Medulla oblongata (tissue), 1 donor: Measurements from ENCODE around the gene ZGPAT.
"Not testable (repeated sequence)": the region's sequence is repeated elsewhere in the genome, so short reads cannot be mapped to it uniquely, and the experiment has no call there.

Experiments used
- DNase-seq: peaks from one replicate; pipeline ENCODE4 v3.0.0-alpha.2; 2015; ENCODE audit errors: extremely low spot score

Gene ZGPAT

DNA sequence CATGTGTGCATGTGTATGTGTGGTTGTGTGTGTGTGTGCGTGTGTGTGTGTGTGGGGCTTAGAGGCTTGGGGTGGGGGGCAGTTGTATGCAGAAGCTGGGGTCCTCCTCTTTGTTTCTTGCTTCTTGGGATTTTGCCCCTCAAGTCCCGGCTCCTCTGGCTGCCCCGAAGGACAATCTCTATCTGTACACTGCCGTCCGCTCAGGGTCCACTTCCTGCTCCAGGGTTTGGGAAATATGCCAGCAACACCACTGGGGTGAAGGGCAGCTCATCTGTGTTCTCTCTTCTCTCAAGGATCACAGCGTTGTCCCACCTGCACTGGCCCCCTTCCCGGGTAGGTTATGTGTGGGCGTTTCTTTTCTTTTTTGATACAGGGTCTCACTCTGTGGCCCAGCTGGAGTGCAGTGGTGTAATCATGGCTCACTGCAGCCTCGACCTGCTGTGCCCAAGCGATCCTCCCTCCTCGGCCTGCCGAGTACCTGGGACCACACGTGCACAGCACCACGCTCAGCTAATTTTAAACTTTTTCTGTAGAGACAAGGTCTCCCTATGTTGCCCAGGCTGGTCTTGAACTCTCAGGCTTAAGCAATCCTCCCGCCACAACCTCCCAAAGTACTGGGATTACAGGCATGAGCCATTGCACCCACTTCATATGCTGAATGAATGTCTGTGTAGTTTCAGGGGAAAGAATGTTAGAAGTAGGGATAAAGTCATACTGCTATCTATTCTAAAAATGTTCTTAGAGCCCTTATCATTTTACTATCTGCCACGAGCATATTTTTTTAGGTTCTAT is 57.4 kb downstream of the ZGPAT start:
- DNase-seq: no peak

DNA sequence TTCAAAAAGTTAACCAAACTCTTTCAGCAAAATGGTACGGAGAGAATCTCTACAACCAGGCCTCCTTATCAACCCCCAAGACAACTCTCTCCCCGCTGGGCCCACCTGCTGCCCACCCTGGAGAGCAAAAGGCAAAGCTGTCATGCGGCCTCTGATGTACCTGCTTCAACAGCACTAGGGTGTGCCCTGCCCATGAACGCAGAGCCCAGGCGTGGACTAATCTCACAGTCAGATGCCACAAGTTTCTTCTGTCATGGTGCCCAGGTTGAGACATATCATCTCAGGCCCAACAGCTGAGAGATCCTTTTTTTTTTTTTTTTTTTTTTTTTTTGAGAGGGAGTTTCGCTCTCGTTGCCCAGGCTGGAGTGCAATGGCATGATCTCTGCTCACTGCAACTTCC is 58.1 kb downstream of the ZGPAT start:
- DNase-seq: no peak

DNA sequence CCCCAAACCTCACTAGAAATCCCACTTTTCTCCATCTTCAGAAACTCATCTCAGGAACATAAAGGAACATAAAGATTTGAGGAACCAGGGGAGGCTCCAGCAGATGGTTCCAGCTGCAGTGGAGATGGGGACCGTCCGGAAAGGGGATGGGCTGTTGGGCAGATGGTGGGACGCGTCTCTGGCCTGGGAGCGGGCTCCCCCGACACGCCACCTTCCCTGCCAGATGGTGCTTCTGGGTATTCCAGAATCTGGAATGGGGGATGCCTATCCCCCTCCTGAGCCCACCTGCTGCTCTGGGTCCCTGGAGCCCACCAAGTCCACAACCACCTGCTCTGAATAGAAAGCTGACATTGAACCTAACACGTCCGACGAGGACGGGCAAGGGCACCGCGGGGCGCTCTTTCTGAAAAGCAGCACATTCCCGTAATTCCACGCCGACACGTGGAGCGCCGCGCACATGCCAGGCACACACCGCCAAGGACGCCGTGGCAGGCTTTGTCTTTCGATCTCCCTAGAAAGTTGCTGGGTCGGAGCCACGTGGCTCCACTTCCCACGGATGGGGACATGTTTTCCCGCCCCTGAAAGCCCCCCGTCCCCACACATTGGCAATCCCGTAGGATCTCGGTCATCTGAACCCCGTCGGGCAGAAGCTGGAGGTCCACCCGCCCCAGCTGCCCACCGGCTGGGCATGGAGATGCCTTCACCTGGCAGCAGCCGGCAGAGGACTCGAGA is 59.0 kb downstream of the ZGPAT start:
- no peak for DNase-seq

DNA sequence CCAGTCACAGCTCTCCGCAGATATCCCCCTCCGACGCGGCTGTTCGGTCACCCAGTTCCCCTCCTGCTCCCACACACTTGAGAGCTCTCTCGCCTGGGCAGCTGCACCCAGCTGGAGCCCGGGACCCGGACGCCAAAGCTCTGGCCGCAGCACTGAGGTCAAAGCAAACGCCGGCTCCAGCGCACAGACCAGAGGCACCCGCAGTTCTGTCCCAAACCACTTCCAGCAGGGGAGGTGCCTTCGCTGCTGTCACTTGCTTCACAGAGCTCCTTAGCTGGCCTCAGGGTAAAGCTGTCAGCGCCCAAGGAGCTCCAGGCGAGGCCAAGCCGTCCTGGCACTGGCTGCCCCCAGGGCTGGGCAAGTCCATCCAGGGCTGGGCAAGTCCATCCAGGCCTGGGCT is 59.6 kb downstream of the ZGPAT start:
- no peak for DNase-seq

DNA sequence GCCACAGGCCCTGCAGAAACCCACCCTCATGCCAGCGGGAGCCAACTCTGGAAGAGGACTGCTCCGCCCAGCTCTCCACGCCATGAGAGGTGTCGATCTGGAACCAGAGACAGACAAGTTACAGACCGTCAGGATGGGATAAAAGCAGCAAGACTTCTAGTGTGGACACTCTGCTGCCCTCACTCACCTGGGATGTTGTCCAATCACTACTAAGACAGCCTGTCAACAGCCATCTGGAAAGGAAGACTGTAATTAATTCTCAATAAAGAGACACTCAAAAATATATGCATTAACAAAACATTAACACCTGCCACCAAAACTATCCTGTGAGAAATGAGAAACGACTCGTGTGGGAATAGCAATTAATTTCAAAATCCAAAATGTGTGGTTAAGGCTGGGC is 60.0 kb downstream of the ZGPAT start:
- DNase-seq: no peak

DNA sequence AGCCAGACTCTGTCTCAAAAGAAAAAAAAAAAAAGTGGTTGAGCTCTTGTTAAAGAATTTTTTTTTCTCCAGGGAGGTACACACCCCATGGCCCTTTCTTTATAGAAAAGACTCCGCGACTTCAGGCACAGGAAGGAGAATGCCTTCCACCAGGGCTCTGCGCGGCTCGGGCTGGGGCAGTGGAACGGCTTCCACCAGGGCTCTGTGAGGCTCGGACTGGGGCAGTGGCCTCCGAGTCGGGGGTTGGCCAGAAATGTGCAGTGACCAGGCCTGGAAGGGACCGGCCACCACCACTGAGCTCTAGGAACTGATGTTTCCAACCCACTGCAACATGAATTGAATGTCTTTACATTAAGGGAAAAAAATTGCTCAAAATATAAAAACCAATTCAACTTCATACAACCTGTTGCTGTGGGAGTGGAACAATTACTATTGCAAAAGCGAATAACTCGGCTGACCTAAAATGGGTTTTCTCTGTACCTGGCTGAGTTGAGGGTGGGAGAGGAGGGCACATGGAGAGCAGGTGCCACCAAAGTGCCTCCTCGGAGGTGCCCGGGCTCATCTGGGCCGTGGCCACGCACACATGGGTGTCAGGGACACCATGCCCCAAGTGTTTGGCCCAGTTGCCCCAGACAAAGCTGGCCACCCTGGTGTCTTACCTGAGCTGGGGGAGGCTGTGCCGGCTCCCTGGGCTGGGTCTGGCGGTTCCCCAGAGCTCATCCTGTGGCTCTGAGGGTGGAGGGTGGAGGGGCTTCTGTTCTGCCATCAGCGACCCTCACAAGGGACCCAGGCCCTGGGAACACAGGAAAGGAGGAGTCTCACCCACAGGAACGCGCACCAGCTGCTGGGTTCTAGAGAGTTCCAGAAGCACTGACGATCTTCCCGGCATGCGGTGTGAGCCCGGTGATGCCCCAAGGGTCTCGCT is 61.0 kb downstream of the ZGPAT start:
- no peak for DNase-seq

DNA sequence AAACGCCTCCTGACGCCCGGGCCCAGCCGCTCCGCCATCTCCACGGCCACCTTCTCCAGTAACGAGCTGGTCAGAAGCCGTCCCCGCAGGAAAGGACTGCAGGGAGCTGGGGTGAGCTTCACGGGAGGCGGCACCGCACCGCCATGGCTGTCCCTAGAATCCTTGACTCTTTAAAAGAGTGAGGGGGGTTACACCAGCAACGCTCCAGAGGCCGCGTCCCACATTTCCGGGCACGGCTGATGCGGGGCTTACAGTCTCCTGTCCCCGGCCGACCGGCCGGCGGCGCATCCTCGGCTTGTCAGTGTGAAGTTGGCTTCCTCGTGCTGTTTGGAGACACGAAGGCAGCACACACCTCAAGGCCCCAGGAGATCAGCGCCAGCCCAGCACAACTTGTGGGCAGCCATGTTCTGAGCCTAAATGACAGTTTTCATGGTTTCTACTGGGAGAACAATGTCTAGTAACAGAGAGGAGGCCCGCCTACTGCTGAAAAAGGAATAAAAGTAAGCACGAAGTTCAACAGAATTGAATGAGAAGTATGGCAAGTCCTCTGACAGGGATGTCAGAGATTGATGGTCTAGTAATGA is 62.1 kb downstream of the ZGPAT start:
- no peak for DNase-seq

DNA sequence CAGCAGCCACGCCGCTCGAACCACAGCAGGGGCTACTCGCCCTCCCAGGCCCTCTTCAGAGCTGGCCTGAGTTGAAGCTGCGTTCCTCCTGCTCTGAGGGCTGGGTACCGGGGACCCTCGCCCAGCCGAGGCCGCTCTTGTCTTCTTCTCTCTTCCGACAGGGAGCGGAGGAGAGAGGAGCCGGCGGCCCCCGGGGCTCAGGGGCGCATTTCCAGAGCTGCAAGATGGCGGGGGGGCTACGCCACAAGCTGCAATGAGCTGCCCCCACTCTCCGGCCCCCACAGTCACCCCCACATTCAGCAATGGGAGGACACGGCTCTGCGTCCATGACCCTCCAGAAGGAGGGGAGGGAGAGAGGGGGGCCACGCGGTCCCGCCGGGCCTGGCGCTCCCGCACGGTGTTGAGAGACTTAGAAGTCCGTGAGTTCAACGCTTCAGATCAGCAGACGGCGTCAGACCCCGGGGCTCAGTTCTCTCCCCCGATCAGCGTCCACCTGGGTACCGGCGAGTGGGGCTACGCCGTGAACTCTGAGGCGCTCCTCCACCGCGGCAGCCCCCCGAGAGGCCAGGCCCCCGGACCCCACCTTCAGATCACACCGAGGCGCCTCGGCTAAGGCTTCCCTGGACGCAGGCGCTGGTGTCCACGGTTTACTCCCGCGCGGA is 63.3 kb downstream of the ZGPAT start:
- DNase-seq: no peak

DNA sequence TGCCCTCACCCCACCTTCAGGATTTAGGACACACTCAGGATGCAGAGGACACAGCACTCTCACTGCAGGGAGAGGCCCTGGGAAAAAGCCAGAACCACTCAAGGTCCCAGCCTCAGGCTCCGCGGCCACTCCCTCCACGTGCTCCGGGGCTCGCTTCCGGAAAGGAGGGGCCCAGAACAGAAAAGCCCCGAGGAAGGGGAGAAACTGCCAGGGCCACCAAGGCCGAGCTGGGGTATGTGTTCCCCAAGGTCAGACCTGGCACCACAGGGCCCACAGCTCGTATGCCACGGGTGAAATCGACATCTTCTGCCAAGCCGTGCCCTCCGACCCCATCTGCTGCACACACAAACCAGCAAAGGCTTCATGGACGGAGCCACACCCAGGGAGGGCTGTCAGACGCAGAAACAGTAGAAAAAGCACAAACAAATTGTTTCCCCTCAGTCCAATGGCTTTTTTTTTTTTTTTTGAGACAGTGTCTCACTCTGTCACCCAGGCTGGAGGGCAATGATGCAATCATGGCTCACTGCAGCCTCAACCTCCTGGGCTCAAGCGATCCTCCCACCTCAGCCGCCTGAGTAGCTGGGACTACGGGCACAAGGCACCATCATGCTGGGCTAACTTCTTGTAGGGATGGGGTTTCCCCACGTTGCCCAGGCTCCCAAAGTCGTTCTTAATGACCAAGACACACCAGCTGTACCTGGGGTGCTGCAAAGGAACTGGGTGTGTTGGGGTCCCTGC is 65.1 kb downstream of the ZGPAT start:
- no peak for DNase-seq

DNA sequence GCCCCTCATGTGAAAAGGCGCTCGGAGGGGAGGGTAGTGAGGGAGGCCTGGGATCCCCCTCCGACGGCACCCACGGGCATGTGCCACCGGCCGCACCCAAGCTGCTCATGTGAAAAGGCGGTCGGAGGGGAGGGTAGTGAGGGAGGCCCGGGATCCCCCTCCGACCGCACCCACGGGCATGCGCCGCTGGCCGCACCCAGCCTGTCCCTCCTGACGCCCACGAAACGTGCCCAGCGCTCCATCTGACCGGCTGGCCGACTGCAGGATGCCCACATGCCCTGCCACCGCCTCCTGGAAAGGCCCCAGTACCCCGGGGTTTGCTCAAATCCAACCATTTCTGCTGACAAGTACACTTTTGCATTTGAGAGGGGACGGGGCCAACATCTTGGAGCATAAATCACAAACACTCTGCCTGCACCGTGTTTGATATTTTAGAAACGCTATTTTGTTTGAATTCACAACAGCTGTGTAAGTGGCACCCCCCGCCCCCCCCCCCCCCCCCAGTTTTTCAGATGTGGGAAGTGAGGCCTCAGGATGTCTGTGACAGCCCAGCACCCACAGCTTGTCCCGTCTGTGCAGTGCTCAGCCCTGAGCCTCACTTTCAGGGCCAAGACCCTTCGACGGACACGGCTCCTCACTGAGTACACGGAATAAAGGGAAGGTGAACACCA is 65.9 kb downstream of the ZGPAT start:
- DNase-seq: no peak

DNA sequence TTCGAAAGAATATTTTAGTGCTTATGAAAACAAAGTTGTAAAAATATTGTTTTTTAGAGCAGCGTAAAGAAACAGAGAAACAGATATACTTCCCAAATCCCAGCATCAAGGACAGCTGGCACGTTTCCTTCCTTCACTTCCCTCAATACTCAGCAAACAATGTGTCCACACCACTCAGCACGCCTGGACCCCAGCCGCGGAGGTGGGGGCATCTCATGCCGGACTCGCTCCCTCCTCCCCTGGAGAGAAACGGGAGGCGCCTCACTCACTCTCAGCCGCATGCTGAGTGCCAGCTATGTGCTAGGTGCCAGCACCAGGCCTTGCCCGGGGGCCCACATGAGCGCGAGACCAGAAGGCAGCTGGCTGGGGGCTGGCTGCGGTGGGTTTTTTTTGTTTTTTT is 66.5 kb downstream of the ZGPAT start:
- peak; percentile 14 for DNase-seq

DNA sequence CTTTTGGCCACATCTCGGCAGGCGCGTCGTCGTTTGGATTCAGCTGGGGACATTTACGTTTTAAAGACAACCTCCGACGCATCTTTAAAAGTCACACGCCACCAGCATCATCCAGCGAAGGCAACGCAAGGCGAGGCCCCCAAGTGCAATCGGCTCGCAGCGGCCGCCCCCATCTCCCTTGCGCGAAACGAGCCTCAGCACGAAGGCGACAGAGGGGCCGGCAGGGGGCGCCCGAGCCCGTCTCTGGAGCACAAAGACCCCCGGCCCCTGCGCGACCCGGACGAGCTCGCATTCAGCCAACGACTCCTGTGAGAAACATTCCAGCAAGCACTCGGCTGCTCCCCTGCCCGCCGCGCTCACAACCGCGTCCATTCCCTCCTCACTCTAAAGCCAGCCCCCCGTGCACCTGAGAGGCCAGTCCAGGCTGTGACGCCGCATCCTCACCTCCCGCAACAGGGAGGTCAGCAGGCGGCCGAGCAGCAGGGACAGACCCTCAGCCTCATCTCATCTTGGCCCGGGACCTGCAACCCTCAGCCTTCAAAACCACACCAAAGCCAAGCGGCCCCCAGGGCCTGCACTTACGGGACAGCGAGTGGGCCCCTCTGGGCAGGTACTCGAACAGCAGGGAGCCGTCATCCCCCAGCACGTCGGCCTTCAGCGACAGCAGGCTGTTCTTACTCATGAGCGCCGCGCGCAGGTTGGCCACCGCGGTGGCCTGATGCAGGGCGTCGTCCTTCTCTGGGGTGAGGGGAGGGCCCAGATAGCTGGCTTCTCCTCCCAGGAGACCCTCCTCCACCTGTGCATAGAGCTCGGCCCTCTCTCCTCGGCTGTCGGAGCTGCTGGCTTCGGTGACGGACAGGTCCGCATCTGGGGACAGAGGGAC is 67.5 kb downstream of the ZGPAT start:
- peak; percentile 29 for DNase-seq

DNA sequence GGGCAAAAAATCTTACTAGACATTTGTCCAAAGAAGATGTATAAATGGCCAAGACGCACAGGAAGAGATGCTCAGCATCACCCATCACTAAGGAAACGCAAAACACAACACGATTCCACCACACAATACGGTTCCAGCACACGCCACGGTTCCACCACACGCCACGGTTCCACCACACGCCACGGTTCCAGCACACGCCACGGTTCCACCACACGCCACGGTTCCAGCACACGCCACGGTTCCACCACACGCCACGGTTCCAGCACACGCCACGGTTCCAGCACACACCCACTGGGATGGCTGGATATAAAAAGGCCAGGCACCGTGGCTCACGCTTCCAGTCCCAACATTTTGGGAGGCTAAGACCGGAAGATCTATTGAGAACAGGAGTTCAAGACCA is 69.0 kb downstream of the ZGPAT start:
- DNase-seq: not testable (repeated sequence)

DNA sequence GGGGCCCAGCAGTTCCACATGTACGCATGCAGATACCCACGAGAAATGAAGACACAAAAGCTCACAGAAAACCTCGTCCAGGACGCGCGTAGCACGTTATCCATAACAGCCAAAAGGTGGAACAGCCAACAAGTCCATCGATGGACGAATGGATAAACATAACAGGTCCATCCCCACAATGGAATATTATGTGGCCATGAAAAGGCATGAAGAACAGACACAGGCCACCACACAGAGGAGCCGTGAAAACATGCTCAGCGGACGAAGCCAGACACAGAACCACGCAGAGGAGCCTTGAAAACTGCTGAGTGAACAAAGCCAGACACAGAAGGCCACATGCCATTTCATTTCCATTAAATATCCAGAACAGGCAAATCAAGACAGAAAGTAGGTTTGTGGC is 69.8 kb downstream of the ZGPAT start:
- no peak for DNase-seq

DNA sequence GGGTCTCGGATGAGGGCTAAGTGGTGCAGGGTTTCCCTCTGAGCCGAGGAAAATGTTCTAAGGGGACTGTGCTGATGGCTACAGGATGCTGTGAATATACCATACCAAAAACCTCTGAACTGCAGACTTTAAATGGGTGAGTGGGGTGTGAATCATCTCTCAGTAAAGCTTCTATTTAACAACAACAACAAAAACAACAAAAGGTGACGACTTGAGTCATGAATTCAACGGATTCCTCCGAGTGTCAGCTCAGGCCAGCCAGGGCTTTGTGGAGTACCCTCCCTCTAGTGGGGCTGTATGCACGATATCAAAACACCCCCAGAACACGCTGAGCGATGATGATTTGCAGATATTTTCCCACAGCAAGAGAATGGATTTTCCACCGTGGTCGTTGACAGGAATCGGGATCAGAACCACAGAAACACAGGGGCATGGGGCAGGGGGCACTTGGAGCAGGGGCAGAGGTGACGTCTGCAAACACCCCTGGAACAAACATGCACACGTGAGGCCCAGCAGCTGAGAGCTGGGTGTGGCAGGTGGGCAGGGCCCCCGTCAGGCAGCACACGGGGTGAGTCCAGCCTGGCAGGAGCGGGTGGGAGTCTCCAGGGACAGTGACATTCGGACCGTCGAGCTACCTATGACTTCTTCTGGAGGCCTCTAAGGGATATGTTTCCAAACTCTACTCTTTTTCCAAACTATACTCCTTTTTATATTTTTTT is 70.4 kb downstream of the ZGPAT start:
- no peak for DNase-seq

DNA sequence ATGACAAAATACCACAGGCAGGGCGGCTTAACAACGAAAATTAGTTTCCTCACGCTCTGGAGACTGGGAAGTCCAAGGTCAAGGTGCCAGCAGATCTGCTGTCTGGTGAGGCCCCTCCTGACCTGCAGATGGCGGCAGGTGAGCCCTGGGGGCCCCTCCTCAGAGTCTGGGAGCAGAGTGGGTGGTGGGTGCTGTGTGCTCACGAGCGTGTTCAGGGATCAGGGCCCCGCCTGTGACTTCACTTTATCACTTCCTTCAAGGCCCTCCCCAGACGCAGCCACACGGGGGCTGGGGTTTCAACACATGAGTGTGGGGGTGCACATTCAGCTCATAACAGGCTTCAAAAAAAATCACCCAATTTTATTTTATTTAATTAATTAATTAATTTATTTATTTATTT is 71.0 kb downstream of the ZGPAT start:
- DNase-seq: no peak

DNA sequence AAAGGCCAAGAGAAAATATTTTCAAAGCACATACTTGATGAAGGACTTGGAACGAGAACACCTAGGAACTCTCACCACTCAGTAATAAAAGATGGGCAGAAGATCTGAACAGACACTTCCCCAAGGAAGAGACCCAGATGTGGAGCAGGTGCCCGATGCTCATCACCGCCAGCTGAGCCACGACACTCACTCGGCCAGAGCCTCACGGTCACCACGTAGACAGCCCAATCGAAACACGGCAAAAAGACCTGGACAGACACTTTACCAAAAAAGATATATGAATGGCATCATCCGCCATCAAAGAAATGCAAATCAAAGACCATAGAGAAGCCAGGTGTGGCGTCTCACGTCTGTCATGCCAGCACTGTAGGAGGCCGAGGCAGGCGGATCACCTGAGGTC is 73.3 kb downstream of the ZGPAT start:
- DNase-seq: no peak

DNA sequence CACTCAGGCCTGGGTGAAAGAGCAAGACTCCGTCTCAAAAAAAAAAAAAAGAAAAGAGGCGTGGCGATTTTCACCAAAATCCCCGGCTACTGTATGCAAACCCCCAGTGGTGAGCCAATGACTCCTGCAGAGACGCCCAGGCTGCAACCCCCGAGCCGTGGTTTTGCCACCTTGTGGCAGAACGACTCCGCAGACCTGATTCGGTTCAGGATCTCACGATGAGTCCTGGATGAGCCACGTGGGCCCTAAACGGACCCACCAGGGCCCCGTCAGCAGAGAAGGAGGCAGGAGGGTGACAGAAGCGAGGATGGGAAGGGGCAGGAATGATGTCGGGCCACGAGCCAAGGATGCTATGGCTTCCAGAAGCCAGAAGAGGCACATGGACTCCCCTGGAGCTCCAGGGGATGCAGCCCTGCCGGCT is 74.2 kb downstream of the ZGPAT start:
- DNase-seq: no peak
